DMS114 treated with DMSO at 0.1 percent for 48 hours (cell line): ENCODE measurements around the gene MBNL3.
"Not testable (repeated sequence)": the region's sequence is repeated elsewhere in the genome, so short reads cannot be mapped to it uniquely, and the experiment has no call there.

Experiments used
- DNase-seq: peaks from one replicate; lab custom pipeline; 2025; ENCODE audit not compliant: unreplicated experiment; lab: John Stamatoyannopoulos, UW

The MBNL3 gene

GRCh38 chrX:132480581-132481203 is 8.1 kb downstream of the MBNL3 start:
- no peak for DNase-seq

- no peak for DNase-seq
These were observed 14.1 kb downstream of the MBNL3 start for GRCh38 chrX:132474544-132475248.

GRCh38 chrX:132472397-132472796 is 16.4 kb downstream of the MBNL3 start:
- no peak for DNase-seq

GRCh38 chrX:132470831-132471230 is 18.0 kb downstream of the MBNL3 start:
- DNase-seq, result no peak

- DNase-seq, result no peak
These were observed 18.7 kb downstream of the MBNL3 start for GRCh38 chrX:132470179-132470578.

GRCh38 chrX:132468454-132468853 is 20.4 kb downstream of the MBNL3 start:
- no peak for DNase-seq

GRCh38 chrX:132467989-132468388 is 20.8 kb downstream of the MBNL3 start:
- no peak for DNase-seq

GRCh38 chrX:132467026-132467425 is 21.8 kb downstream of the MBNL3 start:
- no peak for DNase-seq

GRCh38 chrX:132463411-132463810 is 25.4 kb downstream of the MBNL3 start:
- no peak for DNase-seq

GRCh38 chrX:132461886-132462285 is 27.0 kb downstream of the MBNL3 start:
- no peak for DNase-seq

- no peak for DNase-seq
These were observed 35.8 kb downstream of the MBNL3 start for GRCh38 chrX:132452911-132453550.

GRCh38 chrX:132445909-132446308 is 42.9 kb downstream of the MBNL3 start:
- DNase-seq, result not testable (repeated sequence)

GRCh38 chrX:132444936-132445335 is 43.9 kb downstream of the MBNL3 start:
- DNase-seq, result no peak

GRCh38 chrX:132443196-132444135 is 45.4 kb downstream of the MBNL3 start:
- DNase-seq, result no peak

- DNase-seq, result no peak
These were observed 46.1 kb downstream of the MBNL3 start for GRCh38 chrX:132442691-132443090.

GRCh38 chrX:132435222-132435621 is 53.6 kb downstream of the MBNL3 start:
- DNase-seq, result no peak

- DNase-seq, result no peak
These were observed 55.3 kb downstream of the MBNL3 start for GRCh38 chrX:132433551-132433950.

- no peak for DNase-seq
These were observed 55.8 kb downstream of the MBNL3 start for GRCh38 chrX:132433001-132433400.

- no peak for DNase-seq
These were observed 59.9 kb downstream of the MBNL3 start for GRCh38 chrX:132428896-132429295.

GRCh38 chrX:132426695-132427281 is 62.0 kb downstream of the MBNL3 start:
- no peak for DNase-seq
